Mucosa of rectum (tissue), 2 donors: ENCODE measurements around the gene MAOA.
"Not testable (repeated sequence)": the region's sequence is repeated elsewhere in the genome, so short reads cannot be mapped to it uniquely, and the experiment has no call there.

Experiments used
- H3K27ac ChIP-seq, 2 donors: one replicate each; pipeline ENCODE4 v1.7.0; 2013; ENCODE audit warnings: inconsistent platforms in 2 of 2, low read depth in 2 of 2, low read length in 2 of 2
- H3K27me3 ChIP-seq, 2 donors: one replicate each; pipeline ENCODE4 v1.7.0; 2013; ENCODE audit warnings: low read length in 2 of 2; ENCODE audit not compliant: control insufficient read depth in 2 of 2, insufficient read depth in 2 of 2
- H3K36me3 ChIP-seq, 2 donors: one replicate each; pipeline ENCODE4 v1.7.0; 2013; ENCODE audit warnings: low read length in 2 of 2; ENCODE audit not compliant: control insufficient read depth in 2 of 2, insufficient read depth in 2 of 2
- H3K4me1 ChIP-seq, 2 donors: one replicate each; pipeline ENCODE4 v1.7.0; 2013; ENCODE audit warnings: low read length in 2 of 2, mild to moderate bottlenecking in 1 of 2; ENCODE audit not compliant: control insufficient read depth in 2 of 2, insufficient read depth in 2 of 2
- H3K4me3 ChIP-seq, 2 donors: one replicate each; pipeline ENCODE4 v1.7.0; 2013; ENCODE audit warnings: low read length in 2 of 2
- H3K9ac ChIP-seq, 2 donors: one replicate each; pipeline ENCODE4 v1.7.0; 2013; ENCODE audit warnings: low read length in 2 of 2, low read depth in 1 of 2, mild to moderate bottlenecking in 1 of 2
- H3K9me3 ChIP-seq, 2 donors: one replicate each; pipeline ENCODE4 v1.7.0; 2013; ENCODE audit warnings: low read length in 2 of 2; ENCODE audit not compliant: control insufficient read depth in 2 of 2
- donor health status: healthy.
- donor health status: Normal muscosa, but diverticular disease.

Gene MAOA

DNA sequence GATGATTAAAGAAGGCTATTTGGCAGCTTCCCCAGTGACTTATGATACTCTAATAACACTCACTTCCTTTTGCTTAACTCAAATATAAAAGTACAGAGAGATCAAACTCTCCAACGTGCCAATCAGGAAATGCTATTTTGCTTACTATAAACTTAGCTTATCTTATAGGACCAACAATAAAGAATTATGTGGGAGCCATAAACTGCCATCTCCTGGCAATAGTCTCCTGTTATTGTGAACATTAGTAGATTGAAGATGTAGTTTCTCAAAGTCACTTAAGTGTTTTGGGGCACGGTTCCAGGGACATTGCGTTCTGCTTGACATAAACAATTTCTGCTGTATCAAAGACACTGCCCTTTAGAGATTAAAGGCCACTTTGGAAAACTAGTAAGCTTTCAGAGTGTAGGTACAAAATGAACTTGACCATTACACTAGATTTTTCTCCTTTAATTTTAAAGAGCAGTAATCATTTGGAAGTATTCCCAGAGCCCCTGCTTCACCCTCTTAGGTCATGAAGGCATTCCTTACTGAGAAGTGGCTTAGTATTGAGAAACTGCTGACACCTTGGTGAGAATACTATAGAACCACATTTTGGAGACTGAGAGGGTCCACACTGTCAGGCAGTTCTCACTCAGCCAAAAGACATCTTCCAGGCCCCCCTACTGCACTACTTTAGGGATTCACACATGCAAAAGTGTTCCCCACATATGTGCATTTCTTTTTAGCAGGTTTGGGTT lies 51.9 kb downstream of the MAOA start:
- no peaks in the 10 kb centered on the region for H3K9me3 ChIP-seq
- H3K9ac ChIP-seq: no peak overlapping the region
- peaks cover 4 to 27% of the 10 kb centered on the region in 2 donors for H3K4me1 ChIP-seq
- peak overlapping the region; percentile 33 to 68 for H3K27ac ChIP-seq
- H3K27me3 ChIP-seq: peaks cover 0 to 2% of the 10 kb centered on the region in 2 donors
- H3K36me3 ChIP-seq: peaks cover 8% of the 10 kb centered on the region in 2 donors
- no peak overlapping the region for H3K4me3 ChIP-seq

DNA sequence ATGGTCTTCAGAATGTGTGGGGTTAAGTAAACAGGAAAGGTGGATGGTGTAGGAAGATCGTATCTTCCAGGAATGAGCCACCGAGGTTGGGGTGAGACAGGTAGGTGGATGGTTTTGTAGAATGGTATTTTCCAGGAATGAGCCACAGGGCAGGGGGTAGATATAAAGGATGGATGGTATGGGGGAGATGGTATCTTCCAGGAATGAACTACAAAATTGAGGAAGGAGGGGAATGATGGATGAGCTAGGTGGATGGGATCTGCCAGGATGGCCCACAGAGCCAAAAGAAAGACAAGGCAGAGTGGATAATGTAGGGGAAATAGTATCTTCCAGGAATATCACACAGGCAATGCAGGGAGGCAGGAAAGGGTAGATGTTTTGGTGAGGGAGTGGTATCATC lies 60.0 kb downstream of the MAOA start:
- Histone ChIP-seq H3K9me3 (peaks cover 0 to 3% of the 10 kb centered on the region in 2 donors), H3K27me3 (peaks cover 0 to 2% of the 10 kb centered on the region in 2 donors), H3K4me1 (no peaks in the 10 kb centered on the region), H3K9ac (no peak overlapping the region), H3K4me3 (no peak overlapping the region), H3K36me3 (peaks cover 12 to 17% of the 10 kb centered on the region in 2 donors), H3K27ac (no peak overlapping the region)

DNA sequence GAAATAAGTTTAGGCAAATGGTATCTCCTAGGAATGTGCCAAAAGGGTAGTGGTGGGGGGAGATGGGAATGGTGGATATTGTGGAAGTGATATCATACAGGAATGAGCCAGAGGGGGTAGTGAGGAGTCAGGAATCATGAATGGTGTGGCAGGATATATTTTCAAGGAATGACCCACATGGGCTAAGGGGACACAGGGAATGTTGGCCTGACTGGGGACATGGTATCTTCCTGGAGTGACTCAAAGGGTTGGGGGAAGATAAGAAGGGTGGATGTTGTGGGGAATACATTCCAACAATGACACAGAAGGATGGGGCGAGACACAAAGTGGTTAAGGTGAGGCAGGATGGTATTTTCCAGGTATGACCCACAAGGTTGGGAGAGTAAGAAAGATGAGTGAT lies 60.6 kb downstream of the MAOA start:
- Histone ChIP-seq H3K36me3 (peaks cover 12 to 17% of the 10 kb centered on the region in 2 donors), H3K27ac (no peak overlapping the region), H3K27me3 (peaks cover 0 to 2% of the 10 kb centered on the region in 2 donors), H3K4me3 (no peak overlapping the region), H3K9me3 (peaks cover 0 to 3% of the 10 kb centered on the region in 2 donors), H3K4me1 (no peaks in the 10 kb centered on the region), H3K9ac (no peak overlapping the region)

DNA sequence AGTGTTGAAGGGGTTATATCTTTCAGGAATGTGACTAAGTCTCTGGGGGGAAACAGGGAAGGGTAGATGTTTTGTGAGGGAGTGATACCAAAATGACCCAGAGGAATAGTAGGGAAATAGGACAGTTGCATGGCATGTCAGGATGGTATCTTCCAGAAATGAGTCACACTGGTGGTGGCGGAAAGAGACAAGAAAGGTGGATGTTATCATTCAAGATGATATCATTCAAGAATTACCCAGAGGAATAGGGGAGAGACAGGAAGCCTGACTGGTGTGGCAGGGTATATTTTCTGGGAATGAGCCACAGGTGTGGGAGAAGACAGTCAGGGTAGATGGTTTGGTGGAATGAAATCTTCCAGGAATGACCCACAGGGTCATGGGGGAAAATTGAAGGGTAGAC lies 61.1 kb downstream of the MAOA start:
- H3K36me3 ChIP-seq: peaks cover 8 to 14% of the 10 kb centered on the region in 2 donors
- H3K9me3 ChIP-seq: peaks cover 0 to 3% of the 10 kb centered on the region in 2 donors
- no peak overlapping the region for H3K9ac ChIP-seq
- H3K4me3 ChIP-seq: no peak overlapping the region
- no peaks in the 10 kb centered on the region for H3K4me1 ChIP-seq
- H3K27ac ChIP-seq: no peak overlapping the region
- no peaks in the 10 kb centered on the region for H3K27me3 ChIP-seq

DNA sequence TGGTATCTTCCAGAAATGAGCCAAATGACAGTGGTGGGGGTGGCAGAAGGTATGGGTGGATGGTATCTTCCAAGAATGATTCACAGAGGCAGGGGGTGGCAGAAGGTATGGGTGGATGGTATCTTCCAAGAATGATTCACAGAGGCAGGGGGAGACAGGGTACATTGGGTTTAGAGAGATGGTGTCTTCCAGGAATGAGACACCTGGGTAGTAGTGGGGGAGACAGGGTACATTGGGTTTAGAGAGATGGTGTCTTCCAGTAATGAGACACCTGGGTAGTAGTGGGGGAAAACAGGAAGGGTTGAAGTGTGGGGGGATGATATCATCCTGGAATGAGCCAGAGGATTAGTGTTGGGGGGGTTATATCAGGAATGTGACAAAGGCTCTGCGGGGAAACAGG lies 62.0 kb downstream of the MAOA start:
- Histone ChIP-seq H3K27me3 (no peaks in the 10 kb centered on the region), H3K27ac (no peak overlapping the region), H3K9me3 (peaks cover 0 to 3% of the 10 kb centered on the region in 2 donors), H3K9ac (no peak overlapping the region), H3K4me1 (no peaks in the 10 kb centered on the region), H3K4me3 (no peak overlapping the region), H3K36me3 (peaks cover 4 to 9% of the 10 kb centered on the region in 2 donors)

DNA sequence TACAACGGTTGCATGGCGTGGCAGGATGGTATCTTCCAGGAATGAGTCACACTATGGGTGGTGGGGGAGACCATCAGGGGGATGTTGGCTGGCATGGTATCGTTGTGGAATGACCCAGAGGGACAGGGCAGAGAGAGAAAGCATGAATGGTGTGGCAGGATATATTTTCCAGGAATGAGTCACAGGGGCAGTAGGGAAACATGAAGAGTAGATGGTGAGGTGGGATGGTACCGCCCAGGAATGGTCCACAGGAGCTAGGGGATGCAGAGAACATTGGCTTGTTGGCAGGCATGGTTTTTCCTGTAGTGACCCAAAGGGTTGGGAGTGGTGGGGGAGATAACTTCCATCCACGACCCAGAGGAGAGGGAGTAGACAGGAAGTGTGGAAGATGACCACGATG lies 62.4 kb downstream of the MAOA start:
- Histone ChIP-seq H3K4me1 (no peaks in the 10 kb centered on the region), H3K9ac (no peak overlapping the region), H3K36me3 (peaks cover 4 to 9% of the 10 kb centered on the region in 2 donors), H3K4me3 (no peak overlapping the region), H3K9me3 (peaks cover 0 to 3% of the 10 kb centered on the region in 2 donors), H3K27ac (no peak overlapping the region), H3K27me3 (no peaks in the 10 kb centered on the region)

DNA sequence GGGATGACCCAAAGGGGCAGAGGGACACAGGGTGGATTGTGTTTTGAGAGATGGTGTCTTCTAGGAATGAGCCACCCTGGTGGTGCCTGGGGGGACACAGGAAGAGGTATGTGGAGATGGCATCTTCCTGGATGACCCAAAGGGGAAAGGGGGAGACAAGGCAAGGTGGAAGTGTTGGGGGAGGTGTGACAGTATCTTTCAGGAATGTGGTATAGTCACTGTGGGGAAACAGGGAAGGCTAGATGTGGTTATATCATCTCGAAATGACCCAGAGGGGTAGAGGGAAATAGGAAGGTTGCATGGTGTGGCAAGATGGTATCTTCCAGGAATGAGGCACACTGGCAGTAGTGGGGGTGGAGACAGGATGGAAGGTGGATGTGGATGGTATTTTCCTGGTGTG lies 62.9 kb downstream of the MAOA start:
- Histone ChIP-seq H3K27me3 (no peaks in the 10 kb centered on the region), H3K4me3 (no peak overlapping the region), H3K9ac (no peak overlapping the region), H3K36me3 (peaks cover 4 to 9% of the 10 kb centered on the region in 2 donors), H3K9me3 (peaks cover 0 to 3% of the 10 kb centered on the region in 2 donors), H3K27ac (no peak overlapping the region), H3K4me1 (no peaks in the 10 kb centered on the region)

DNA sequence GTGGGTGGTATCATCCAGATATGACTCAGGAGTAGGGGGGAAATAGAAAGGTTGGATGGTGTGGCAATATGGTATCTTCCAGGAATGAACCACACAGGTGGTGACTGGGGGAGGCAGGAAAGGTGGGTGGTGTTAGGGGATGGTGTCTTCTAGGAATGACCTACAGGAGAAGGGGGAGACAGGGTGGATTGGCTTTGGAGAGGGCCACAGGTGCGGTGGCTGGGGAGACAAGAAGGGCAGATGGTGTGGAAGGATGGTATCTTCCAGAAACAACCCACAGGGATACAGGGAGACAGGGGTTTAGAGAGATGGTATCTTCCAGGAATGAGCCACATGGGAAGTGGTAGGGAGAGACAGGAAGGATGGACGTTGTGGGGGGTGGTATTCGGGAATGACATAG lies 64.0 kb downstream of the MAOA start:
- Histone ChIP-seq H3K36me3 (peaks cover 4 to 9% of the 10 kb centered on the region in 2 donors), H3K27ac (no peak overlapping the region), H3K9ac (no peak overlapping the region), H3K4me3 (no peak overlapping the region), H3K4me1 (no peaks in the 10 kb centered on the region), H3K27me3 (no peaks in the 10 kb centered on the region), H3K9me3 (peaks cover 0 to 3% of the 10 kb centered on the region in 2 donors)

DNA sequence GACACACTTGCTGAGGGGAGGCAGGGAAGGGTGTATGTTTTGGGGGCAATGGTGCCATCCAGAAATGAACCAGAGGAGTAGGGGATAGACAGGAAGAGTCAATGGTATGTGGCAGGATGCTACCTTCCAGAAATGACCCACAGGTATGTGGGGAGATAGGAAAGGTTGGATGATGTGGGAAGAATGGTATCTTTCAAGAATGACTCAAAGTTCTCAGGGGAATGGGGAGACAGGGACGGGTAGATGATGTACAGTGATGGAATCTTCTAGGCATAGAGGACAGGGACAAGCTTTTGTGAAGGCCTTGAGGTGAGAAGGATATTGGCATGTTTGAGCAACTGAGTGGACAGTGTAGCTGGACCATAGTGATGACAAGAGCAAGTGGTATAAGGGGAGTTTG lies 64.9 kb downstream of the MAOA start:
- Histone ChIP-seq H3K4me1 (no peaks in the 10 kb centered on the region), H3K9me3 (peaks cover 0 to 3% of the 10 kb centered on the region in 2 donors), H3K36me3 (peaks cover 4 to 9% of the 10 kb centered on the region in 2 donors), H3K9ac (no peak overlapping the region), H3K4me3 (no peak overlapping the region), H3K27ac (no peak overlapping the region), H3K27me3 (no peaks in the 10 kb centered on the region)

DNA sequence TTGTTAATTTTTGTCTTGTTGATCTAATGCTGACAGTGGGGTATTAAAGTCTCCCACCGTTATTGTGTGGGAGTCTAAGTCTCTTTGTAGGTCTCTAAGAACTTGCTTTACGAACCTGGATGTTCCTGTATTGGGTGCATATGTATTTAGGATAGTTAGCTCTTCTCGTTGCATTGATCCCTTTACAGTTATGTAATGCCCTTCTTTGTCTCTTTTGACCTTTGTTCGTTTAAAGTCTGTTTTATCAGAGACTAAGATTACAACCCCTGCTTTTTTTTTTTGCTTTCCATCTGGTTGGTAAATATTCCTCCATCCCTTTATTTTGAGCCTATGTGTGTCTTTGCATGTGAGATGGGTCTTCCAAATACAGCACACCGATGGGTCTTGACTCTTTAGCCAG lies 69.1 kb downstream of the MAOA start:
- H3K36me3 ChIP-seq, H3K9me3 ChIP-seq, H3K4me1 ChIP-seq, H3K9ac ChIP-seq, H3K27me3 ChIP-seq, H3K4me3 ChIP-seq, H3K27ac ChIP-seq: not testable (repeated sequence)
